HG03108 (cell line): Measurements from ENCODE around the gene ETFA.

Experiments
- ATAC-seq: cut with Tn5 transposase; IDR thresholded peaks from one replicate; pipeline ENCODE4 v1.9.1; 2021; ENCODE audit warnings: moderate library complexity; ENCODE audit not compliant: unreplicated experiment

ETFA gene

GRCh38 chr15:76176487-76177085 is 134.7 kb downstream of the ETFA start:
- no peak for ATAC-seq

DNA sequence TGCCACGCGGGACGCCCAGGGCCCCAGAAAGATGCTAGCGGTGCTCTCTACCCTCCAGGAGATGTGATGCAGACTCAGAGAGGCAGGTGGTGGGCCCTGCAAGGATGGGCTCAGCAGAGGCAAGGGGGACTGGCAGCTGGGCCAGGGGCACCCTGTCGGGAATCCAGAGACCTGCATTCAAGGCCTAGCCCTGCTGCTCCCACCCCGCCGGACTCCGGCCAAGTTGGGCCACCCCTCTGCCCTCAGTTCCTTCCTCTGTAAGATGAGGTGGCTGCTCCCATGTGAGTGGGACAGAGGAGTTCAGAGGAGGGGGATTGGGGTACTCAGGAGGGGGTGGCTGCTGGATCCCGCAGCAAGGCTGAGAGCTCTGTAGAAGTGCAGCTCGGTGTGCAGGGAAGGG is 135.2 kb downstream of the ETFA start:
- no peak for ATAC-seq

GRCh38 chr15:76175442-76175841 is 135.8 kb downstream of the ETFA start:
- no peak for ATAC-seq

GRCh38 chr15:76174654-76175053 is 136.6 kb downstream of the ETFA start:
- ATAC-seq = no peak

GRCh38 chr15:76173317-76173834 is 137.9 kb downstream of the ETFA start:
- ATAC-seq = no peak

GRCh38 chr15:76172782-76173181 is 138.5 kb downstream of the ETFA start:
- ATAC-seq = no peak

DNA sequence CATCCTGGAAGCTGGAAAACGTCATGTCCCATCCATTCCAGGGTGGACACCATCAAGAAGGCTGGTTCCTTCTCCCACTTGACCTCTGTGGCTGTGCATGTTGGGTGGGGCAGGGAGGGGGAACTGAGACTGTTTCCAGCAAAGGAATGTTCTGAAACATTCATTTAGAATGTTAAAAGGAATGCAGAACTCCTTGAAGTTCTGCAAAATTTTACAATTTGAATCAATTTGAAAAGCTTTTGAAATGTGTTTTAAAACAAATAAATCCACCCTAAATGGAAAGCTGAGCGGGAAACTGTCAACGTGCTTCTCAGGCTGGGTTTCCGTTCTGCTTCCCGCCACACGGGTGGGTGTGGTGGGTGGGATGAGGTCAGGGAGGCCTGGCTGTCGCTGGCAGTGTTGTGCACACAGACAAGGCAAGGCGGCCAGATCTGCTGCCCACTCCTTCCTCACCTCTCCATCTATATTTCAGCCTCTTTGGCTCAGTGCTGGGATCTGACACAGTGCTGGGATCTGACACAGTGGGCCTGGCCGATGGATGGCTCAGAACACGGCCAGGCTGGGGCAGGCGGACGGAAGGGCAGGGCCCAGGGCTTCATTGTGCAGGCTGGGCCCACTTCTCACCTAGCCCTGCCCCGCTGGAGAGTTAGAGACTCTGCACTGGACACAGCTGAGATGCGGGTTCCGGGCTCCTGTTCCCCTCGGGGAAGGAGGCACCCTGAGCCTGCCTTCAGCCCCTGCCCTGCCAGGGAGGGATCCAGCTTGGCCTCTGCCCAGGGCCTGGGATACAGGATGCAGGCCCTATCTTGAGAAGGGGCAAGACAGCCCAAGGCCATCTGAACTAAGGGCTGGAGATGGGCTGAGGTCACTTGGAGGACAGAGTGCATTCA is 141.1 kb downstream of the ETFA start:
- no peak for ATAC-seq

GRCh38 chr15:76169018-76169417 is 142.3 kb downstream of the ETFA start:
- ATAC-seq = no peak

- no peak for ATAC-seq
These were observed 142.9 kb downstream of the ETFA start for GRCh38 chr15:76168237-76168984.

DNA sequence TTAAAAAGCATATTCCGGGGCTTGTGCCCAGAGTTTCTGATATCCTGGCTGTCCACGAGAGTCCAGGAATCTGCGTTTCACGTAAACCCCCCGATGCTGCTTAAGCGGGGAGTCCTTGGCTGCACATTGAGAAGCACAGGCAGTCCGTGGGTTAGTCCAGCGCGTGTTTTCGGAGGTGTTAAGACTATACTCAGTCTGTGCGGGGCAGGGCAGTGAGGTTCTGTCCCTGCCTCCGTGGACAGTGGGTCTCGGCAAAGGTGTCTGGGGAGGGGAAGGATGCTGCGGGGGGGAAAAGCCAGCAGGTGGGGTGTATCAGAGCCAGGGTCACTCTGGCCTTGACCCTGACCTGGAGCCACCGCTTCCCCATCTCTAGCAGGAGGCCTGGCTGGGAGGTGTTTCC is 145.3 kb downstream of the ETFA start:
- ATAC-seq = no peak
